HepG2 (cell line): ENCODE data around the gene AAGAB. TPM values are rescaled to one million over a fixed set of nuclear protein-coding genes. Genes with fewer than 3 reads are reported as not detected.
"Not testable (repeated sequence)": the region's sequence is repeated elsewhere in the genome, so short reads cannot be mapped to it uniquely, and the experiment has no call there.

Experiments used
- ATAC-seq: fragments of 200-7000 bp; cut with Tn5 transposase; 3 replicates; pipeline ENCODE4 v1.9.1; 2020; ENCODE audit warnings: mild to moderate bottlenecking, moderate library complexity
- BruUV-seq: library from RNA; stranded (reverse); fragments of 400-500 nt; replicated peaks from 2 replicates; lab custom pipeline; 2021; lab: Mats Ljungman, UMichigan
- CTCF ChIA-PET: fragments of 300-600 bp; formaldehyde crosslinking; extraction: SDS; loops from one replicate; lab custom pipeline; 2021; ENCODE audit warnings: low total read pairs, inconsistent platforms, low intra/inter-chr PET ratio; lab: Yijun Ruan, JAX
- POLR2A ChIA-PET: fragments of 350-600 bp; sonication (Branson Sonifier 250); formaldehyde crosslinking; loops from one replicate; lab custom pipeline; 2020; ENCODE audit warnings: antibody characterized with exemption, inconsistent platforms; lab: Yijun Ruan, JAX
- DNase-seq: peaks from one replicate; pipeline ENCODE4 v3.0.0-alpha.2; 2015; ENCODE audit warnings: low spot score
- FAIRE-seq: peaks from 3 replicates; lab custom pipeline; 2011; peaks lifted over from hg19 to GRCh38; lab: Jason Lieb, UNC
- H2AFZ ChIP-seq: one replicate; pipeline ENCODE4 v1.6.1; 2011; ENCODE audit warnings: low read length, inconsistent platforms
- H3K27ac ChIP-seq: fragments of 300-600 bp; 3 replicates; pipeline ENCODE4 v1.8.0; 2011; ENCODE audit warnings: mixed run types, mild to moderate bottlenecking, mixed read lengths, low read length, inconsistent platforms; ENCODE audit not compliant: insufficient read depth; ENCODE audit errors: extremely low read length
- H3K27me3 ChIP-seq, 2 experiments: fragments of 200-600 bp in 1 of 2; 2 replicates in 1 of 2; 3 replicates in 1 of 2; pipeline versions ENCODE4 v1.6.0 to v1.8.0; 2011; ENCODE audit warnings: low read length in 2 of 2, mild to moderate bottlenecking in 2 of 2, moderate library complexity in 2 of 2, inconsistent platforms in 1 of 2; ENCODE audit not compliant: insufficient read depth in 2 of 2, control insufficient read depth in 1 of 2
- H3K36me3 ChIP-seq, 2 experiments: fragments of 200-600 bp in 1 of 2; replicated peaks in 1 of 2; 2 replicates in 1 of 2; 3 replicates in 1 of 2; pipeline versions ENCODE4 v1.5.1 to v1.8.0; 2011; ENCODE audit warnings: low read length in 2 of 2, inconsistent platforms in 1 of 2; ENCODE audit not compliant: insufficient read depth in 2 of 2, control insufficient read depth in 1 of 2
- H3K4me1 ChIP-seq: 2 replicates; pipeline ENCODE4 v1.5.1; 2012; ENCODE audit warnings: low read length, inconsistent platforms; ENCODE audit not compliant: insufficient read depth
- H3K4me2 ChIP-seq: 2 replicates; pipeline ENCODE4 v1.6.0; 2011; ENCODE audit warnings: low read depth, low read length, inconsistent platforms
- H3K4me3 ChIP-seq, 3 experiments: fragments of 200-600 bp in 1 of 3; sonication (generic), shearing (Covaris generic) in 1 of 3; replicated peaks in 1 of 3; 2 replicates each; pipeline ENCODE4 v1.5.1; 2011 to 2016; ENCODE audit warnings: low read length in 3 of 3, inconsistent platforms in 2 of 3, low read depth in 2 of 3, mild to moderate bottlenecking in 2 of 3, control low read depth in 1 of 3, mixed read lengths in 1 of 3; ENCODE audit not compliant: insufficient read depth in 1 of 3
- H3K79me2 ChIP-seq: one replicate; pipeline ENCODE4 v1.6.1; 2011; ENCODE audit warnings: low read length, inconsistent platforms; ENCODE audit not compliant: insufficient read depth
- H3K9ac ChIP-seq: 2 replicates; pipeline ENCODE4 v1.6.0; 2011; ENCODE audit warnings: mild to moderate bottlenecking, low read depth, low read length, inconsistent platforms; ENCODE audit not compliant: insufficient read depth
- H3K9me3 ChIP-seq: 2 replicates; pipeline ENCODE4 v1.5.1; 2012; ENCODE audit warnings: mild to moderate bottlenecking, low read length
- H4K20me1 ChIP-seq: 2 replicates; pipeline ENCODE4 v1.6.0; 2011; ENCODE audit warnings: inconsistent platforms, mild to moderate bottlenecking, low read length, moderate library complexity; ENCODE audit not compliant: insufficient read depth
- FOXK2 ChIP-seq: fragments of 450-650 bp; IDR thresholded peaks from 2 replicates; pipeline ENCODE4 v1.6.1; 2016
- SRSF1 ChIP-seq: fragments of 200-400 bp; formaldehyde crosslinking; optimal IDR thresholded peaks from 2 replicates; pipeline ENCODE3; 2017; ENCODE audit warnings: mild to moderate bottlenecking, low read depth, low read length, moderate library complexity
- TARDBP ChIP-seq: sonication (generic); formaldehyde crosslinking; IDR thresholded peaks from 2 replicates; pipeline ENCODE4 v1.8.0; 2022; ENCODE audit warnings: mild to moderate bottlenecking, missing genetic modification reagents
- ZNF703 ChIP-seq: sonication (generic); formaldehyde crosslinking; IDR thresholded peaks from 2 replicates; pipeline ENCODE4 v1.5.1; 2020; ENCODE audit warnings: missing genetic modification reagents, mild to moderate bottlenecking, moderate library complexity, borderline replicate concordance
- ZNF773 ChIP-seq: sonication (generic); formaldehyde crosslinking; IDR thresholded peaks from 2 replicates; pipeline ENCODE4 v1.4.0; 2020; ENCODE audit warnings: missing genetic modification reagents, borderline replicate concordance
- ZNF780A ChIP-seq: sonication (generic); formaldehyde crosslinking; IDR thresholded peaks from 2 replicates; pipeline ENCODE4 v1.8.0; 2022; ENCODE audit warnings: mild to moderate bottlenecking, missing genetic modification reagents, moderate library complexity
- ZSCAN30 ChIP-seq: sonication (generic); formaldehyde crosslinking; IDR thresholded peaks from 2 replicates; pipeline ENCODE4 v1.5.0; 2020; ENCODE audit warnings: mild to moderate bottlenecking, missing genetic modification reagents
- WGBS: methylation state at CpG from one replicate; pipeline ENCODE4 v1.1.6; 2017; ENCODE audit warnings: low lambda C conversion rate; 5-methylcytosine and 5-hydroxymethylcytosine counted together
- in situ Hi-C: cut with HindIII; loops from 2 replicates; pipeline ENCODE4 v1.10.0; 2017; ENCODE audit warnings: low pct_unique_long_range_greater_than_20kb; ENCODE audit not compliant: extremely low pct_ligation_motif_present
- intact Hi-C: fragments of 100-400 bp; cut with micrococcal nuclease; formaldehyde crosslinking; loops from one replicate; pipeline ENCODE4 v1.10.0; 2022; ENCODE audit not compliant: unreplicated experiment
- polyA plus RNA-seq, 8 experiments: library from polyadenylated mRNA; depleted of rRNA in 3 of 8; stranded (reverse) in 7 of 8; unstranded in 1 of 8; fragments of >200 nt; fragmentation: Illumina TruSeq in 4 of 8; extraction: Trizol in 4 of 8; gene quantifications; 2 replicates each; pipeline versions ENCODE4 v1.2.1 to v1.2.3, GENCODE V29; 2011 to 2016; ENCODE audit warnings: low read depth in 4 of 8, missing spikeins in 1 of 8, mixed read lengths in 1 of 8; ENCODE audit not compliant: insufficient read depth in 1 of 8
- total RNA-seq, 5 experiments: library from RNA; depleted of rRNA; stranded (reverse); fragments of >200 nt; fragmentation: Illumina TruSeq; extraction: Trizol; gene quantifications; 2 replicates each; pipeline ENCODE4 v1.2.3, GENCODE V29; 2016; ENCODE audit warnings: low read depth in 1 of 5
- TF ChIP-seq, protein P1 (sequence below): sonication (generic); formaldehyde crosslinking; IDR thresholded peaks from 2 replicates; pipeline ENCODE4; 2020; ENCODE audit warnings: missing genetic modification reagents, mild to moderate bottlenecking, borderline replicate concordance
- TF ChIP-seq, protein P2 (sequence below): IDR thresholded peaks from 2 replicates; pipeline ENCODE4 v1.6.1; 2016
- TF ChIP-seq, protein P3 (sequence below): IDR thresholded peaks from 2 replicates; pipeline ENCODE4 v1.6.1; 2018; ENCODE audit warnings: missing genetic modification reagents

AAGAB gene
- total and polyA plus RNA-seq, 2 of the 13 experiments (the other 11 are each of a cell fraction or from before 2014, with no cell fraction given): 8.0 to 34.9 TPM

DNA sequence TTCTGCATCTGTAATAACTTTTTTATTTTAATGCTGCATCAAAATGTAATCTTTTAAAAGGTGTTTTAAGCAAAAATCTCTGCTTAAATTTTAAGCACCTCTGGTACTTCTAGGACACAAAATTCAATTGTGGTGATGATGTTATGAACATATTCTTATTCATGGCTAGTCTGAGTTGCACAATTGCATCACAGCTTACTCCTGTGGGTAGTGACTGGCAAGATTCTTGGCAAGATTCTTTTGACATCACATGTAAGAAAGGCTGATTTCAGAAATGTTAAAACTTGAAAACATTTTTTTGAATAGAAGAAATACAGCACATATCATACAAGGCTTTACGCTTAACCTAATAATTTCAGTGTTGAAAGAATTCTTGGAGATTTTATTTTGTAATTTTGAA lies 35.9 kb upstream of the AAGAB start:
- no peaks in the 10 kb centered on the region for H3K9me3 ChIP-seq
- H3K9ac ChIP-seq: no peak overlapping the region
- H4K20me1 ChIP-seq: no peaks in the 10 kb centered on the region
- in situ Hi-C loops: no loop called here
- no peak overlapping the region for H3K4me2 ChIP-seq
- BruUV-seq: no TSS peak
- no peak for DNase-seq
- no peaks in the 10 kb centered on the region for H3K79me2 ChIP-seq
- no peak overlapping the region for H3K4me3 ChIP-seq
- no peak for FAIRE-seq
- TF ChIP-seq TARDBP: no peak
- TF ChIP-seq, protein P1, sequence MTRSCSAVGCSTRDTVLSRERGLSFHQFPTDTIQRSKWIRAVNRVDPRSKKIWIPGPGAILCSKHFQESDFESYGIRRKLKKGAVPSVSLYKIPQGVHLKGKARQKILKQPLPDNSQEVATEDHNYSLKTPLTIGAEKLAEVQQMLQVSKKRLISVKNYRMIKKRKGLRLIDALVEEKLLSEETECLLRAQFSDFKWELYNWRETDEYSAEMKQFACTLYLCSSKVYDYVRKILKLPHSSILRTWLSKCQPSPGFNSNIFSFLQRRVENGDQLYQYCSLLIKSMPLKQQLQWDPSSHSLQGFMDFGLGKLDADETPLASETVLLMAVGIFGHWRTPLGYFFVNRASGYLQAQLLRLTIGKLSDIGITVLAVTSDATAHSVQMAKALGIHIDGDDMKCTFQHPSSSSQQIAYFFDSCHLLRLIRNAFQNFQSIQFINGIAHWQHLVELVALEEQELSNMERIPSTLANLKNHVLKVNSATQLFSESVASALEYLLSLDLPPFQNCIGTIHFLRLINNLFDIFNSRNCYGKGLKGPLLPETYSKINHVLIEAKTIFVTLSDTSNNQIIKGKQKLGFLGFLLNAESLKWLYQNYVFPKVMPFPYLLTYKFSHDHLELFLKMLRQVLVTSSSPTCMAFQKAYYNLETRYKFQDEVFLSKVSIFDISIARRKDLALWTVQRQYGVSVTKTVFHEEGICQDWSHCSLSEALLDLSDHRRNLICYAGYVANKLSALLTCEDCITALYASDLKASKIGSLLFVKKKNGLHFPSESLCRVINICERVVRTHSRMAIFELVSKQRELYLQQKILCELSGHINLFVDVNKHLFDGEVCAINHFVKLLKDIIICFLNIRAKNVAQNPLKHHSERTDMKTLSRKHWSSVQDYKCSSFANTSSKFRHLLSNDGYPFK (CRISPR knock-in tag): no peak
- TF ChIP-seq SRSF1: no peak
- no peak for TF ChIP-seq FOXK2
- TF ChIP-seq, protein P2, sequence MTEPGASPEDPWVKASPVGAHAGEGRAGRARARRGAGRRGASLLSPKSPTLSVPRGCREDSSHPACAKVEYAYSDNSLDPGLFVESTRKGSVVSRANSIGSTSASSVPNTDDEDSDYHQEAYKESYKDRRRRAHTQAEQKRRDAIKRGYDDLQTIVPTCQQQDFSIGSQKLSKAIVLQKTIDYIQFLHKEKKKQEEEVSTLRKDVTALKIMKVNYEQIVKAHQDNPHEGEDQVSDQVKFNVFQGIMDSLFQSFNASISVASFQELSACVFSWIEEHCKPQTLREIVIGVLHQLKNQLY: no peak
- TF ChIP-seq, protein P3, sequence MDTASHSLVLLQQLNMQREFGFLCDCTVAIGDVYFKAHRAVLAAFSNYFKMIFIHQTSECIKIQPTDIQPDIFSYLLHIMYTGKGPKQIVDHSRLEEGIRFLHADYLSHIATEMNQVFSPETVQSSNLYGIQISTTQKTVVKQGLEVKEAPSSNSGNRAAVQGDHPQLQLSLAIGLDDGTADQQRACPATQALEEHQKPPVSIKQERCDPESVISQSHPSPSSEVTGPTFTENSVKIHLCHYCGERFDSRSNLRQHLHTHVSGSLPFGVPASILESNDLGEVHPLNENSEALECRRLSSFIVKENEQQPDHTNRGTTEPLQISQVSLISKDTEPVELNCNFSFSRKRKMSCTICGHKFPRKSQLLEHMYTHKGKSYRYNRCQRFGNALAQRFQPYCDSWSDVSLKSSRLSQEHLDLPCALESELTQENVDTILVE (CRISPR knock-in tag): no peak
- no peak for TF ChIP-seq ZNF773 (CRISPR knock-in tag)
- TF ChIP-seq ZNF780A (CRISPR knock-in tag): no peak
- no peak for TF ChIP-seq ZNF703 (CRISPR knock-in tag)
- TF ChIP-seq ZSCAN30 (CRISPR knock-in tag): no peak
- H2AFZ ChIP-seq: no peak overlapping the region
- no peaks in the 10 kb centered on the region for H3K4me1 ChIP-seq
- no peaks in the 10 kb centered on the region for H3K36me3 ChIP-seq
- POLR2A ChIA-PET: no interaction called here
- intact Hi-C loops: no loop called here
- WGBS: 88% methylated on average over 1 of the region's 1 CpG
- no peak for ATAC-seq
- no peak overlapping the region for H3K27ac ChIP-seq
- H3K27me3 ChIP-seq: no peaks in the 10 kb centered on the region; a peak in 1 of 5 replicates
- CTCF ChIA-PET: no interaction called here

- CTCF ChIA-PET, H3K79me2 ChIP-seq, DNase-seq, H3K27ac ChIP-seq, H3K27me3 ChIP-seq, H3K36me3 ChIP-seq, H3K4me3 ChIP-seq, H4K20me1 ChIP-seq, POLR2A ChIA-PET, H3K9ac ChIP-seq, intact Hi-C loops, BruUV-seq, H3K4me1 ChIP-seq, H2AFZ ChIP-seq, FAIRE-seq, H3K9me3 ChIP-seq, H3K4me2 ChIP-seq, in situ Hi-C loops, ATAC-seq: not testable (repeated sequence)
- WGBS: 27% methylated on average over 6 of the region's 6 CpGs
Measured at GRCh38 chr15:67286400-67286799, 31.9 kb upstream of the AAGAB start.
